ENCODE measurements around the gene SLC25A42. TPM values are rescaled to one million over a fixed set of nuclear protein-coding genes. Genes with fewer than 3 reads are reported as not detected.
A peak's percentile ranks its signal among the peaks of the same experiment; 100 is the strongest.

The SLC25A42 gene
- total RNA-seq, 4 donors from 2014 or later = 12.3 to 85.3 (median 37.1) TPM

DNA sequence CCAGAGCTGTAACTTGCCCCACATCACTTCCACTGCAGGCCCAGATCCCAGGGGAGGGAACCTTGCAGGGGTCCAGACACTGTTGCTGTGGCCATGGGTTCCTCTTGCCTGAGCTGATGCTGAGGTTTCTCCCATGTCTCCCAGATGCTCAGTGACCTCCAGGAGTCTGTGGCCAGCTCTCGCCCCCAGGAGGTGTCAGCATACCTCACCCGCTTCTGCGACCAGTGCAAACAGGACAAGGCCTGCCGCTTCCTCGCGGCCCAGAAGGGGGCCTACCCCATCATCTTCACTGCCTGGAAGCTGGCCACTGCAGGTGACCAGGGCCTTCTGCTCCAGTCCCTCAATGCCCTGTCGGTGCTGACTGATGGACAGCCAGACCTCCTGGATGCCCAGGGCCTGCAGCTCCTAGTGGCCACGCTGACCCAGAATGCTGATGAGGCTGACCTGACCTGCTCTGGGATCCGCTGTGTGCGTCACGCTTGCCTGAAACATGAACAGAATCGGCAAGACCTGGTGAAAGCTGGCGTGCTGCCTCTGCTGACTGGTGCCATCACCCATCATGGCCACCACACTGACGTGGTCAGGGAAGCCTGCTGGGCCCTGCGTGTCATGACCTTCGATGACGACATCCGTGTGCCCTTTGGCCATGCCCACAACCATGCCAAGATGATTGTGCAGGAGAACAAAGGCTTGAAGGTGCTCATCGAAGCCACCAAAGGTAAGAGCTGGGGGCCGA is 12.1 kb upstream of the SLC25A42 start:
- intact Hi-C loops (cut with DNase I; ENCODE audit: low total_unique reads) = no loop called here
- H3K4me1 ChIP-seq = peaks cover 0 to 3% of the 10 kb centered on the region in 2 donors
- peaks cover 0 to 39% of the 10 kb centered on the region in 2 donors for H3K36me3 ChIP-seq
- in situ Hi-C loops (cut with MboI; ENCODE audit: low sequenced_read_pairs in 4 of 4) = loop anchor here in 3 of 4 donors (5.0 to 10.0 kb wide), 3 partner anchors 83 to 91 kb away; partner anchors contain the start of gene TMEM161A (in 2 of the 3)
- H3K9me3 ChIP-seq = no peaks in the 10 kb centered on the region
- no peak for TF ChIP-seq POLR2A (IDR thresholded peaks at IDR 0.05)
- TF ChIP-seq, protein P1, sequence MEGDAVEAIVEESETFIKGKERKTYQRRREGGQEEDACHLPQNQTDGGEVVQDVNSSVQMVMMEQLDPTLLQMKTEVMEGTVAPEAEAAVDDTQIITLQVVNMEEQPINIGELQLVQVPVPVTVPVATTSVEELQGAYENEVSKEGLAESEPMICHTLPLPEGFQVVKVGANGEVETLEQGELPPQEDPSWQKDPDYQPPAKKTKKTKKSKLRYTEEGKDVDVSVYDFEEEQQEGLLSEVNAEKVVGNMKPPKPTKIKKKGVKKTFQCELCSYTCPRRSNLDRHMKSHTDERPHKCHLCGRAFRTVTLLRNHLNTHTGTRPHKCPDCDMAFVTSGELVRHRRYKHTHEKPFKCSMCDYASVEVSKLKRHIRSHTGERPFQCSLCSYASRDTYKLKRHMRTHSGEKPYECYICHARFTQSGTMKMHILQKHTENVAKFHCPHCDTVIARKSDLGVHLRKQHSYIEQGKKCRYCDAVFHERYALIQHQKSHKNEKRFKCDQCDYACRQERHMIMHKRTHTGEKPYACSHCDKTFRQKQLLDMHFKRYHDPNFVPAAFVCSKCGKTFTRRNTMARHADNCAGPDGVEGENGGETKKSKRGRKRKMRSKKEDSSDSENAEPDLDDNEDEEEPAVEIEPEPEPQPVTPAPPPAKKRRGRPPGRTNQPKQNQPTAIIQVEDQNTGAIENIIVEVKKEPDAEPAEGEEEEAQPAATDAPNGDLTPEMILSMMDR (IDR thresholded peaks at IDR 0.05 in 4 of 5, conservative IDR thresholded peaks at IDR 0.05 in 1 of 5) = no peak
- H3K27me3 ChIP-seq = no peaks in the 10 kb centered on the region
- no peak overlapping the region for H3K27ac ChIP-seq
- no peak for ATAC-seq
- no peak overlapping the region for H3K4me3 ChIP-seq
- DNase-seq = no peak

DNA sequence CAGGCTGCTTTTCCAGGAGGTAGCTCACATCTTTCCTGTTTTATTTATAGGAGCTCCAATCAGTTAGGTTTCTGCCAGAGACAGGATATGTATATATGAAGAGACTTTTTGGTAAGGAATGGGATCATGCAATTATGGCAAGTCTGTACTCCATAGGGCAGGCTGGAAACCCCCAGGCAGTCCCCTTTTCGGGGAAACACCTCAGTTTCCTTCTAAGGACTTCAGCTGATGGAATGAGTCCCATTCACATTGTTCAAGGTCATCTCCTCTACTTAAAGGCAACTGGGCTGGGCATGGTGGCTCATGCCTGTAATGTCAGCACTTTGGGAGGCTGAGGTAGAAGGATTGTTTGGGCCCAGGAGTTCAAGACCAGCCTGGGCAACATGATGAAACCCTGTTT is 10.9 kb upstream of the SLC25A42 start:
- Histone ChIP-seq H3K4me3 (no peak overlapping the region), H3K4me1 (peaks cover 0 to 3% of the 10 kb centered on the region in 2 donors), H3K27me3 (no peaks in the 10 kb centered on the region), H3K9me3 (no peaks in the 10 kb centered on the region), H3K27ac (no peak overlapping the region), H3K36me3 (peaks cover 0 to 50% of the 10 kb centered on the region in 2 donors)
- in situ Hi-C loops (cut with MboI; ENCODE audit: low sequenced_read_pairs in 4 of 4) (loop anchor here in 3 of 4 donors (5.0 to 10.0 kb wide), 3 partner anchors 82 to 89 kb away; partner anchors contain the start of gene TMEM161A (in 2 of the 3)), intact Hi-C loops (cut with DNase I; ENCODE audit: low total_unique reads) (loop anchor here (1.0 kb wide), 1 partner anchor 86 kb away; no protein-coding TSS in a partner anchor)
- TF ChIP-seq POLR2A (IDR thresholded peaks at IDR 0.05) = no peak
- TF ChIP-seq, protein P1 (IDR thresholded peaks at IDR 0.05 in 4 of 5, conservative IDR thresholded peaks at IDR 0.05 in 1 of 5) = no peak
- DNase-seq (no peak), ATAC-seq (no peak)

DNA sequence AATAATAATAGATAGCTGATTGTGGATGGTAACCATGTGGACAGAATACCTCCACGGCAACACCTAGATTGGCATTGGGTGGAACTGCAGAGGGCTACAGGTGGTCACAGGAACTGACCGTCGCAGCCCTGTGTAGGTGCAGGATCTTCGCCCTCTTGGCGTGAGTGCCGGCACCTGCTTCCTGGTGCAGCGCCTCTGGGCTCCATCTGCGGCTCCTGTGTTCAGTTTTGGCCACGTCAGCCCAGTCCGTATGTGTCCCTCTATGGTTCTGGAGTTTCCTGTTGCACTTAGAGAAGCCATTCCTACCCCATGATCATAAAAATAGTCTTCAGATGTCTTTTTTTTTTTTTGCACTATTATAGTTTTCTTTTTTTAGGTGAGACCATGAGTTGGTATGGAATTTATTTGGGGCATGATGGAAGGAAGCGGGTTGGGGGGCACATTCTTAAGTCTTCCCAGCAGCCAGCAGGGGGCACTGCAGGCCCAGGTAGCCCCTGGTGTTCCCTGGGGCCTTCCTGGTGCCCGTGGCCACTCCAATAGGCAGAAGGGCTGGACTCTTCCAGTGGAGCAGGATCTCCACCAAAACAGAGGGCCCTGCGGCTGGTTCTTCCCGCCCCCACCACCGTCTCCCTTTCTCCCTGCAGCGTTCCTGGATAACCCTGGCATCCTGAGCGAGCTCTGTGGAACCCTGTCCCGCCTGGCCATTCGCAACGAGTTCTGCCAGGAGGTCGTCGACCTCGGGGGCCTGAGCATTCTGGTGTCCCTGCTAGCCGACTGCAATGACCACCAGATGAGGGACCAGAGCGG is 10.1 kb upstream of the SLC25A42 start:
- intact Hi-C loops (cut with DNase I; ENCODE audit: low total_unique reads) (loop anchor here (1.0 kb wide), 2 partner anchors 86 to 122 kb away; no protein-coding TSS in a partner anchor), in situ Hi-C loops (cut with MboI; ENCODE audit: low sequenced_read_pairs in 4 of 4) (loop anchor here in 3 of 4 donors (5.0 to 10.0 kb wide), 3 partner anchors 81 to 89 kb away; partner anchors contain the start of gene TMEM161A (in 2 of the 3))
- no peaks in the 10 kb centered on the region for H3K27me3 ChIP-seq
- peaks cover 0 to 50% of the 10 kb centered on the region in 2 donors for H3K36me3 ChIP-seq
- no peaks in the 10 kb centered on the region for H3K9me3 ChIP-seq
- TF ChIP-seq POLR2A (IDR thresholded peaks at IDR 0.05) = no peak
- TF ChIP-seq, protein P1 (IDR thresholded peaks at IDR 0.05 in 4 of 5, conservative IDR thresholded peaks at IDR 0.05 in 1 of 5) = peak; percentile 79 to 93 (median 91)
- ATAC-seq (peak; percentile 77 to 82), DNase-seq (peak in 1 of 2 donors; percentile 71)
- H3K27ac ChIP-seq = no peak overlapping the region
- H3K4me1 ChIP-seq = peaks cover under 1 to 3% of the 10 kb centered on the region in 2 donors
- H3K4me3 ChIP-seq = no peak overlapping the region

DNA sequence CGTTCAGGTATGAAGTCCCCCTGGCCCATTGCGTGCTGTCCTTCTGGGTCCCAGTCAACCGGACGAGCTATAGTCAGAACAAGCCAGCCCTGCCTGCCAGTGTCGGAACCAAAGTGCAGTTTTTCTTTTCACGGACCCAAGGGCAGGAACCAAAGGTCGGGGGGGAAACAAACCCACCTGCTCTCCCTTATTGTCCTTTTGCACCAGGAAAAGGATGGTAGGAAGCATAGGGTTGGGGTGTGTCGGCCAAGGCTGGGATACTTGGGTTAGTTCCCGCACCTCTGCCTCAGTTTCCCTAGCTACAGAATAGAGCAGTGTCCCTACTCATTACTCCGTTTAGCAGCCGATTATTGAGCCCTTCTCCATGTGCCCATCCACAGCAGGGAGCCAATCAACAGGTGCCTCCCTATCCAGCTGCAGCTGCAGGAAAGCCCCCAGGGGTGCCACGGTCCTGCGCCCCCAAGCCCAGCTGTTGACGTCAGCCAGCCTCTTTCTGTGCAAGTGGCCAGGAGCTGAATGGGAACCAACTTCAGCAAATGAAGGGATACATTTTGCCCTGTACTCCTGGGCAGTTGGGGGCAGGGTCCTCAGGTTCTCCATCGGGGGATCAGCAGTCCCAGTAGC is 9.4 kb upstream of the SLC25A42 start:
- Histone ChIP-seq H3K27me3 (no peaks in the 10 kb centered on the region), H3K4me3 (no peak overlapping the region), H3K4me1 (peaks cover 3 to 8% of the 10 kb centered on the region in 2 donors), H3K9me3 (no peaks in the 10 kb centered on the region), H3K36me3 (peaks cover 0 to 50% of the 10 kb centered on the region in 2 donors), H3K27ac (no peak overlapping the region)
- intact Hi-C loops (cut with DNase I; ENCODE audit: low total_unique reads) = loop anchor here (1.0 kb wide), 1 partner anchor 121 kb away; no protein-coding TSS in a partner anchor
- in situ Hi-C loops (cut with MboI; ENCODE audit: low sequenced_read_pairs in 4 of 4) = loop anchor here in 3 of 4 donors (5.0 to 10.0 kb wide), 3 partner anchors 80 to 88 kb away; partner anchors contain the start of gene TMEM161A (in 2 of the 3)
- DNase-seq = no peak
- no peak for ATAC-seq
- TF ChIP-seq, protein P1 (IDR thresholded peaks at IDR 0.05 in 4 of 5, conservative IDR thresholded peaks at IDR 0.05 in 1 of 5) = no peak
- no peak for TF ChIP-seq POLR2A (IDR thresholded peaks at IDR 0.05)
